ENCODE results near the gene GLYATL1. TPM values are rescaled to one million over a fixed set of nuclear protein-coding genes. Genes with fewer than 3 reads are reported as not detected.

The GLYATL1 gene
- total RNA-seq, 2 experiments from 2014 or later: not detected

GRCh38 chr11:58938398-58938797, 890 bp upstream of the GLYATL1 start:
- Mint-ChIP-seq H3K36me3 (ENCODE audit: low read depth) (no peaks in the 10 kb centered on the region), H3K4me3 (no peak overlapping the region), H3K9me3 (no peaks in the 10 kb centered on the region), H3K27me3 (peaks cover 5% of the 10 kb centered on the region), H3K27ac (no peak overlapping the region), H3K4me1 (ENCODE audit: low read depth) (no peaks in the 10 kb centered on the region)
- Histone ChIP-seq H3K4me3 (ENCODE audit: low read length) (no peak overlapping the region), H3K36me3 (ENCODE audit: insufficient read depth, low read length) (no peaks in the 10 kb centered on the region), H3K4me1 (ENCODE audit: insufficient read depth, low read length) (no peaks in the 10 kb centered on the region), H3K27me3 (ENCODE audit: control insufficient read depth in 1 of 2, insufficient read depth in 2 of 2, low read length in 2 of 2) (no peaks in the 10 kb centered on the region), H3K9me3 (ENCODE audit: control insufficient read depth in 1 of 2, insufficient read depth in 1 of 2, low read length in 2 of 2) (no peaks in the 10 kb centered on the region), H3K27ac (ENCODE audit: low read depth in 1 of 2, low read length in 2 of 2) (no peak overlapping the region)
- no peak for TF ChIP-seq CTCF (IDR thresholded peaks at IDR 0.05)
- DNase-seq: no peak
- ChIA-PET POLR2A (no interaction called here), CTCF (no interaction called here)
- intact Hi-C loops (cut with DNase I, micrococcal nuclease): no loop called here
- no peak for ATAC-seq (ENCODE audit: poor library complexity)

- no peak for ATAC-seq (ENCODE audit: poor library complexity)
- ChIA-PET CTCF (no interaction called here), POLR2A (no interaction called here)
These were observed 740 bp downstream of the GLYATL1 start for GRCh38 chr11:58940028-58940427.

GRCh38 chr11:58941838-58942237, 2.5 kb downstream of the GLYATL1 start:
- no peaks in the 10 kb centered on the region for H3K4me1 ChIP-seq (ENCODE audit: insufficient read depth, low read length)
- Mint-ChIP-seq H3K27me3 (peaks cover 5% of the 10 kb centered on the region), H3K4me1 (ENCODE audit: low read depth) (no peaks in the 10 kb centered on the region), H3K36me3 (ENCODE audit: low read depth) (no peaks in the 10 kb centered on the region), H3K4me3 (no peak overlapping the region), H3K9me3 (no peaks in the 10 kb centered on the region), H3K27ac (no peak overlapping the region)
- DNase-seq (no peak), ATAC-seq (ENCODE audit: poor library complexity) (no peak)
- no peak overlapping the region for H3K4me3 ChIP-seq (ENCODE audit: low read length)
- ChIA-PET POLR2A (no interaction called here), CTCF (no interaction called here)
- H3K27ac ChIP-seq (ENCODE audit: low read depth in 1 of 2, low read length in 2 of 2): no peak overlapping the region
- intact Hi-C loops (cut with DNase I, micrococcal nuclease): no loop called here
- no peaks in the 10 kb centered on the region for H3K27me3 ChIP-seq (ENCODE audit: control insufficient read depth in 1 of 2, insufficient read depth in 2 of 2, low read length in 2 of 2)
- H3K9me3 ChIP-seq (ENCODE audit: control insufficient read depth in 1 of 2, insufficient read depth in 1 of 2, low read length in 2 of 2): no peaks in the 10 kb centered on the region
- no peaks in the 10 kb centered on the region for H3K36me3 ChIP-seq (ENCODE audit: insufficient read depth, low read length)
- no peak for TF ChIP-seq CTCF (IDR thresholded peaks at IDR 0.05)

More at GRCh38 chr11:58940028-58940427, 740 bp downstream of the GLYATL1 start:
- H3K4me1 ChIP-seq (ENCODE audit: insufficient read depth, low read length): no peaks in the 10 kb centered on the region
- no peaks in the 10 kb centered on the region for H3K9me3 Mint-ChIP-seq
- no peaks in the 10 kb centered on the region for H3K36me3 Mint-ChIP-seq (ENCODE audit: low read depth)
- H3K4me3 ChIP-seq (ENCODE audit: low read length): no peak overlapping the region
- H3K27ac Mint-ChIP-seq: no peak overlapping the region
- no peaks in the 10 kb centered on the region for H3K36me3 ChIP-seq (ENCODE audit: insufficient read depth, low read length)
- no peak overlapping the region for H3K27ac ChIP-seq (ENCODE audit: low read depth in 1 of 2, low read length in 2 of 2)
- H3K4me3 Mint-ChIP-seq: no peak overlapping the region
- intact Hi-C loops (cut with DNase I, micrococcal nuclease): no loop called here
- no peaks in the 10 kb centered on the region for H3K27me3 ChIP-seq (ENCODE audit: control insufficient read depth in 1 of 2, insufficient read depth in 2 of 2, low read length in 2 of 2)
- H3K4me1 Mint-ChIP-seq (ENCODE audit: low read depth): no peaks in the 10 kb centered on the region
- H3K9me3 ChIP-seq (ENCODE audit: control insufficient read depth in 1 of 2, insufficient read depth in 1 of 2, low read length in 2 of 2): no peaks in the 10 kb centered on the region
- H3K27me3 Mint-ChIP-seq: peaks cover 5% of the 10 kb centered on the region
- no peak for TF ChIP-seq CTCF (IDR thresholded peaks at IDR 0.05)
- DNase-seq: no peak

Data from CD4-positive, alpha-beta T cell (primary cell).